Natural killer cell (primary cell): ENCODE data around the gene PTPRN2. TPM values are rescaled to one million over a fixed set of nuclear protein-coding genes. Genes with fewer than 3 reads are reported as not detected.

Experiments
- ATAC-seq, 3 donors: fragments of 150-1000 bp in 2 of 3; fragments of 200-7000 bp in 1 of 3; cut with Tn5 transposase; 1 replicate in 1 of 3; 2 replicates in 2 of 3; pipeline ENCODE4 v1.10.0; 2021; ENCODE audit warnings: mild to moderate bottlenecking in 2 of 3, moderate library complexity in 2 of 3
- DNase-seq, 2 donors: peaks; one replicate each; pipeline versions ENCODE4 v3.0.0 to v3.0.0-alpha.2; 2013 to 2021; ENCODE audit warnings: mixed read lengths in 1 of 2
- H3K27ac ChIP-seq: one replicate; pipeline ENCODE4 v1.5.1; 2013; ENCODE audit warnings: mild to moderate bottlenecking, low read length
- H3K27me3 ChIP-seq: one replicate; pipeline ENCODE4 v1.6.1; 2013; ENCODE audit warnings: low read length; ENCODE audit not compliant: control insufficient read depth, insufficient read depth
- H3K36me3 ChIP-seq: one replicate; pipeline ENCODE4 v1.6.1; 2013; ENCODE audit warnings: low read length; ENCODE audit not compliant: control insufficient read depth, insufficient read depth
- H3K4me1 ChIP-seq: one replicate; pipeline ENCODE4 v1.6.1; 2013; ENCODE audit warnings: low read length; ENCODE audit not compliant: control insufficient read depth, insufficient read depth
- H3K4me3 ChIP-seq: one replicate; pipeline ENCODE4 v1.5.1; 2013; ENCODE audit warnings: low read length
- H3K9me3 ChIP-seq: one replicate; pipeline ENCODE4 v1.6.1; 2013; ENCODE audit warnings: low read length; ENCODE audit not compliant: control insufficient read depth, insufficient read depth
- H3K27ac Mint-ChIP-seq, 2 donors: one replicate each; pipeline ENCODE4 v1.8.0; 2022; ENCODE audit warnings: mild to moderate bottlenecking in 2 of 2, mixed read lengths in 2 of 2, moderate library complexity in 1 of 2
- H3K27me3 Mint-ChIP-seq, 2 donors: one replicate each; pipeline ENCODE4 v1.8.0; 2022; ENCODE audit warnings: low read depth in 2 of 2, mixed read lengths in 2 of 2
- H3K36me3 Mint-ChIP-seq: one replicate; pipeline ENCODE4 v1.8.0; 2022; ENCODE audit warnings: mixed read lengths
- H3K4me1 Mint-ChIP-seq, 2 donors: one replicate each; pipeline ENCODE4 v1.8.0; 2022; ENCODE audit warnings: mixed read lengths in 2 of 2
- H3K4me3 Mint-ChIP-seq: one replicate; pipeline ENCODE4 v1.8.0; 2022; ENCODE audit warnings: mild to moderate bottlenecking, moderate library complexity, mixed read lengths
- H3K9me3 Mint-ChIP-seq, 2 donors: one replicate each; pipeline ENCODE4 v1.8.0; 2022; ENCODE audit warnings: mixed read lengths in 2 of 2
- WGBS: methylation state at CpG from one replicate; pipeline ENCODE4 v1.1.7; 2013; ENCODE audit warnings: missing lambda C conversion rate; ENCODE audit not compliant: insufficient coverage; 5-methylcytosine and 5-hydroxymethylcytosine counted together
- intact Hi-C: fragments of 100-400 bp; cut with micrococcal nuclease; formaldehyde crosslinking; loops from one replicate; pipeline ENCODE4 v1.14.2; 2022
- total RNA-seq, 4 donors: library from RNA; stranded (reverse); fragments of 120-200 nt in 1 of 4; gene quantifications; one replicate each; pipeline versions ENCODE4 v1.2.3 to v1.2.4, GENCODE V29; 2013 to 2022
- TF ChIP-seq, protein P1 (sequence below): fragments of 200-600 bp; IDR thresholded peaks from one replicate; pipeline ENCODE4 v1.8.0; 2022; ENCODE audit warnings: antibody characterized with exemption

Gene PTPRN2
- total RNA-seq, 3 donors from 2014 or later (not counting 1 experiment from before 2014, with no cell fraction given): 1.3 to 2.5 (median 1.9) TPM

DNA sequence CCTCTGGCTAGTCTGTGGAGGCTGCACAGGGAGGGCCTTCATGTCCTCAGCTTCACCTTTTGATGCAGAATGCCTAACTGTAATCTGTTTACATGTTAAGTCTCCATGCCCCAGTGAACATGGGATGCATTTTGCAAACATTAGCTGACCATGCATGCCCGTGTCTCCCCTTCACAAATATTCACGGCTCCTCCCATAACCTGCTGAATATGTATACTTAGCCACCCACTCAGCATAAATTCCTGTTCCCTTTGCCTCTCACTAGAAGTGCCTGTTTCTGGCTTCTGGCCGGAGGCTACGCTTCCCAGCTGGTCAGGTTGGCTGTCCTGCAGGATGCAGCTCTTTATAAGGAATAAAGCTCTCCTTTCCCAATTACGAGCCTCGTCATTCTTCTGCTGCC lies 698.1 kb downstream of the PTPRN2 start:
- no peaks in the 10 kb centered on the region for H3K36me3 Mint-ChIP-seq
- H3K4me1 ChIP-seq: no peaks in the 10 kb centered on the region
- DNase-seq (no peak), ATAC-seq (no peak)
- peaks cover 0 to 6% of the 10 kb centered on the region in 2 donors for H3K4me1 Mint-ChIP-seq
- peaks cover 10% of the 10 kb centered on the region for H3K9me3 ChIP-seq
- H3K9me3 Mint-ChIP-seq: no peaks in the 10 kb centered on the region
- H3K36me3 ChIP-seq: no peaks in the 10 kb centered on the region
- TF ChIP-seq, protein P1, sequence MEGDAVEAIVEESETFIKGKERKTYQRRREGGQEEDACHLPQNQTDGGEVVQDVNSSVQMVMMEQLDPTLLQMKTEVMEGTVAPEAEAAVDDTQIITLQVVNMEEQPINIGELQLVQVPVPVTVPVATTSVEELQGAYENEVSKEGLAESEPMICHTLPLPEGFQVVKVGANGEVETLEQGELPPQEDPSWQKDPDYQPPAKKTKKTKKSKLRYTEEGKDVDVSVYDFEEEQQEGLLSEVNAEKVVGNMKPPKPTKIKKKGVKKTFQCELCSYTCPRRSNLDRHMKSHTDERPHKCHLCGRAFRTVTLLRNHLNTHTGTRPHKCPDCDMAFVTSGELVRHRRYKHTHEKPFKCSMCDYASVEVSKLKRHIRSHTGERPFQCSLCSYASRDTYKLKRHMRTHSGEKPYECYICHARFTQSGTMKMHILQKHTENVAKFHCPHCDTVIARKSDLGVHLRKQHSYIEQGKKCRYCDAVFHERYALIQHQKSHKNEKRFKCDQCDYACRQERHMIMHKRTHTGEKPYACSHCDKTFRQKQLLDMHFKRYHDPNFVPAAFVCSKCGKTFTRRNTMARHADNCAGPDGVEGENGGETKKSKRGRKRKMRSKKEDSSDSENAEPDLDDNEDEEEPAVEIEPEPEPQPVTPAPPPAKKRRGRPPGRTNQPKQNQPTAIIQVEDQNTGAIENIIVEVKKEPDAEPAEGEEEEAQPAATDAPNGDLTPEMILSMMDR: no peak
- peaks cover 0 to 6% of the 10 kb centered on the region in 2 donors for H3K27me3 Mint-ChIP-seq
- no peak overlapping the region for H3K4me3 Mint-ChIP-seq
- intact Hi-C loops: no loop called here
- H3K4me3 ChIP-seq: no peak overlapping the region
- H3K27ac Mint-ChIP-seq: no peak overlapping the region
- H3K27me3 ChIP-seq: no peaks in the 10 kb centered on the region
- WGBS: 80% methylated on average over 6 of the region's 6 CpGs
- H3K27ac ChIP-seq: no peak overlapping the region

DNA sequence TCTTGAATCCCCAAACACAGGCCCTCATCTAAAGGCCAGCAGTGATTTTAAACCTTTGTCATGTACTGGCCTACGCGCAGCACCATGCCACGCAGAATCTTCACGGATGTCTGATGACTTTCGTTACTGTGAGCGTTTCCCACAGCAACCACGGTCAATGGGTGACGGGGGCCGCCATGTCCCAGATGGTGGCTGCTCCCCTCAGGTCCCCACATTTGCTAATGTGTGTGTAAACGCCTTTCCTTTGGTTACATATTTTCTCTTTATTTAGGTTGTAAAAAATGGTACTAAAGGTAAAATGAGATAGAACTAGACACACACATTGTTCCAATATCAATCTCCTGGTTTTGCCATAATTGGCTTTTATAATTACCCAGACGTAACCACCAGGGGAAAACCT lies 699.0 kb downstream of the PTPRN2 start:
- ATAC-seq (no peak), DNase-seq (no peak)
- Mint-ChIP-seq H3K4me3 (no peak overlapping the region), H3K27ac (no peak overlapping the region), H3K27me3 (peaks cover 0 to 6% of the 10 kb centered on the region in 2 donors), H3K36me3 (no peaks in the 10 kb centered on the region), H3K4me1 (peaks cover 0 to 3% of the 10 kb centered on the region in 2 donors), H3K9me3 (no peaks in the 10 kb centered on the region)
- no peak overlapping the region for H3K4me3 ChIP-seq
- no peaks in the 10 kb centered on the region for H3K27me3 ChIP-seq
- no peak overlapping the region for H3K27ac ChIP-seq
- intact Hi-C loops: no loop called here
- TF ChIP-seq, protein P1: no peak
- 83% methylated on average over 9 of the region's 11 CpGs for WGBS
- no peaks in the 10 kb centered on the region for H3K4me1 ChIP-seq
- no peaks in the 10 kb centered on the region for H3K36me3 ChIP-seq
- H3K9me3 ChIP-seq: peaks cover under 1% of the 10 kb centered on the region

DNA sequence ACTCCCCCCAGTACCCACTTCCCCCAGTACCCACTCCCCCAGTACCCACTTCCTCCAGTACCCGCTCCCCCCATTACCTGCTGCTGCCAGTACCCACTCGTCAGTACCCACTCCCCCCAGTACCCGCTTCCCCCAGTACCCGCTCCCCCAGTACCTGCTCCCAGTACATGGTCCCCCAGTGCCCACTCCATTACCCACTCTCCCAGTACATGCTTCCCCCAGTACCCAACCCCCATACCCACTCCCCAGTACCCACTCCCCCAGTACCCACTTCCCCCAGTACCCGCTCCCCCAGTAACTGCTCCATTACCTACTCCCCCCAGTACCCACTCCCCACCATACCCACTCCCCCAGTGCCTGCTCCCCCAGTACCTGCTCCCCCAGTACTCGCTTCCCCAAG lies 700.2 kb downstream of the PTPRN2 start:
- H3K9me3 Mint-ChIP-seq: no peaks in the 10 kb centered on the region
- TF ChIP-seq, protein P1: no peak
- no peak for ATAC-seq

DNA sequence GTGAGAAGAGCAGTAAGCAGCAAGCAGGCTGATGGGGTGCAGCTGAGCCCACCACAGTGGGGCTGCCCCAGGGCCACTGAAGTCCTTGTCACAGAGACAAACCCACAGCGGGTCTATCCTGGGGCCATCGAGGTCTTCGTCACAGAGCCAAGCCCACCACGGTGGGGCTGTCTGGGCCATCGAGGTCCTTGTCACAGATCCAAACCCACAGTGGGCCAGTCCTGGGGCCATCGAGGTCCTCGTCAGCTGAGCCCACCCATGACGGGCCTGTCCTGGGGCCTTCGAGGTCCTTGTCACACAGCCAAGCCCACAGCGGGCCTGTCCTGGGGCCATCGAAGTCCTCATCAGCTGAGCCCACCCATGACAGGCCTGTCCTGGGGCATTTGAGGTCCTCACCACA lies 700.9 kb downstream of the PTPRN2 start:
- H3K4me3 ChIP-seq: no peak overlapping the region
- no peaks in the 10 kb centered on the region for H3K36me3 Mint-ChIP-seq
- H3K27ac ChIP-seq: no peak overlapping the region
- no peaks in the 10 kb centered on the region for H3K4me1 ChIP-seq
- no peaks in the 10 kb centered on the region for H3K36me3 ChIP-seq
- ATAC-seq (no peak), DNase-seq (no peak)
- no peaks in the 10 kb centered on the region for H3K9me3 ChIP-seq
- no peaks in the 10 kb centered on the region for H3K4me1 Mint-ChIP-seq
- intact Hi-C loops: no loop called here
- 85% methylated on average over 11 of the region's 11 CpGs for WGBS
- TF ChIP-seq, protein P1: no peak
- H3K27me3 ChIP-seq: no peaks in the 10 kb centered on the region
- no peaks in the 10 kb centered on the region for H3K9me3 Mint-ChIP-seq
- no peak overlapping the region for H3K4me3 Mint-ChIP-seq
- no peak overlapping the region for H3K27ac Mint-ChIP-seq
- peaks cover 0 to 6% of the 10 kb centered on the region in 2 donors for H3K27me3 Mint-ChIP-seq

More for the DNA sequence above, 700.2 kb downstream of the PTPRN2 start:
- H3K9me3 ChIP-seq: no peaks in the 10 kb centered on the region
- no peaks in the 10 kb centered on the region for H3K36me3 ChIP-seq
- Mint-ChIP-seq H3K27me3 (peaks cover 0 to 6% of the 10 kb centered on the region in 2 donors), H3K4me3 (no peak overlapping the region), H3K36me3 (no peaks in the 10 kb centered on the region), H3K27ac (no peak overlapping the region), H3K4me1 (no peaks in the 10 kb centered on the region)
- no peaks in the 10 kb centered on the region for H3K27me3 ChIP-seq
- no peak overlapping the region for H3K27ac ChIP-seq
- no peak overlapping the region for H3K4me3 ChIP-seq
- 67% methylated on average over 5 of the region's 6 CpGs for WGBS
- no peak for DNase-seq
- H3K4me1 ChIP-seq: no peaks in the 10 kb centered on the region
- intact Hi-C loops: no loop called here
